GM12874 (cell line): ENCODE measurements around the gene SLC35C1.

Experiments
- TF ChIP-seq, protein P1 (sequence below): IDR thresholded peaks from 2 replicates; pipeline ENCODE4 v1.5.1; 2011; ENCODE audit warnings: low read depth, mild to moderate bottlenecking, control low read depth, low read length, moderate library complexity; ENCODE audit not compliant: insufficient read depth

The SLC35C1 gene

DNA sequence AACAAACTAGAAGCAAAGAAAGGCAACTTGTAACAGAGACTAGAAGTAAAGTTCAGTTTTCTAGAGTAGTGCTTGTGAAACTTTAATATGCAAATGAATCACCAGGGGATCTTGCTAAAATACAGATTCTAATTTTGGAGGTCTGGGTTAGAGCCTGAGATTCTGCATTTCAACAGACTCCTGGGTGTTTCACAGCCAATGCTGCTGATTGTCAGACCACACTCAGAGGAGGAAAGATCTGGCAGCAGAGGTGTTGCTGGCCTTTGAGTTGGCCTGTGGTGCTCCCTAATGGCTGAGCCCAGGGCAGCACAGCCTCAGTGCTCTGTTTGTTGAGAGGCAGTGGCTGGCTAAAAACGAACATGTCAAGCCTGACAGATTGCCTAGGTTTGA, 47.8 kb downstream of the SLC35C1 start:
- TF ChIP-seq, protein P1, sequence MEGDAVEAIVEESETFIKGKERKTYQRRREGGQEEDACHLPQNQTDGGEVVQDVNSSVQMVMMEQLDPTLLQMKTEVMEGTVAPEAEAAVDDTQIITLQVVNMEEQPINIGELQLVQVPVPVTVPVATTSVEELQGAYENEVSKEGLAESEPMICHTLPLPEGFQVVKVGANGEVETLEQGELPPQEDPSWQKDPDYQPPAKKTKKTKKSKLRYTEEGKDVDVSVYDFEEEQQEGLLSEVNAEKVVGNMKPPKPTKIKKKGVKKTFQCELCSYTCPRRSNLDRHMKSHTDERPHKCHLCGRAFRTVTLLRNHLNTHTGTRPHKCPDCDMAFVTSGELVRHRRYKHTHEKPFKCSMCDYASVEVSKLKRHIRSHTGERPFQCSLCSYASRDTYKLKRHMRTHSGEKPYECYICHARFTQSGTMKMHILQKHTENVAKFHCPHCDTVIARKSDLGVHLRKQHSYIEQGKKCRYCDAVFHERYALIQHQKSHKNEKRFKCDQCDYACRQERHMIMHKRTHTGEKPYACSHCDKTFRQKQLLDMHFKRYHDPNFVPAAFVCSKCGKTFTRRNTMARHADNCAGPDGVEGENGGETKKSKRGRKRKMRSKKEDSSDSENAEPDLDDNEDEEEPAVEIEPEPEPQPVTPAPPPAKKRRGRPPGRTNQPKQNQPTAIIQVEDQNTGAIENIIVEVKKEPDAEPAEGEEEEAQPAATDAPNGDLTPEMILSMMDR = peak; percentile 28; the same call in 1 of the 2 replicates

- TF ChIP-seq, protein P1 = no peak
Observed at GRCh38 chr11:45853332-45854219, 48.6 kb downstream of the SLC35C1 start.

DNA sequence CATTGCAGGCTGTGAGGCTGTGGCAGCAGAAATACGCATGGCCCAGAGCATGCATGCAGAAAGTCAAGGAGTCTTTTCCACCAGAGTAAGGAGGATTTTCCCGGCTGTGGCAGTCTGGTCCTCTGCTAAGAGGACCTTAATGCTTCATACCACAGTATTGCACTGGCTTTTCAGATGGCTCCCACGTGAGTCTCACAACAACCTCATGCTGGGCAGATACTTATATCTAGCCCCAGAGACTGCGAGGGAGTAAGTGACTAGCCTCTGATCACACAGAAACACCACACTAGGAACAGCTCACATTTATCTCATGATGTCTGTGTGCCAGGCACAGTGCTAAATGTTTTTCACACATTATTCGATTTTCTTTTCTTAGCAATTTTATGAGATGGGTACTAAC, 50.4 kb downstream of the SLC35C1 start:
- TF ChIP-seq, protein P1 = no peak

GRCh38 chr11:45856044-45856468, 51.1 kb downstream of the SLC35C1 start:
- TF ChIP-seq, protein P1 = no peak

DNA sequence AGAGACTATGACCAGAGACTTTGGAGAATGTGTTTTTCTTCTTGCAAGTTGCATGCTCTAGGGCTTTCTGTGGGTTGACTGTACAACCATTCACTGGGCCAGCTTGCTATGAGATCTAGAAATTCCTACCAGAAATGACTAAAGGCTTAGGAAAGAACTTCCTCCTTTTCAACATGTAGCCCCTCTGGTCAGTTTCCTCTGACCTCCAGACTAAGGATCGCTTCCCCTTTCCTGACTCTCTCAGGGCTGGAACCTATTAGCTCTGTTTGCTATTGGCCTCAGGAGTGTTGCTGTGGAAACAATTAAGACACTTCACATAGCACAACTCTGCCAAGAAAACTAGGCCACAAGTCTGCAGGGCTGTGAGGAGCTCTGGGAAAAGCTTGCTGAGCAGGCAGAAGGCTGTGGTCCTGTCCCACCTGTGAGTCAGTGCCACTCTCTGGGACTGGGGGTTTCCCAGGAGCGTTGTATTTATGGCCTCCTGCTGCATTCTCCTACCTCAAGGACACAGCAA, 53.1 kb downstream of the SLC35C1 start:
- TF ChIP-seq, protein P1 = no peak

- TF ChIP-seq, protein P1 = no peak
Observed at GRCh38 chr11:45858751-45859398, 53.9 kb downstream of the SLC35C1 start.

GRCh38 chr11:45859661-45860140, 54.8 kb downstream of the SLC35C1 start:
- TF ChIP-seq, protein P1 = no peak
